HCT116 (cell line): ENCODE results near the gene RPS6KA2. TPM values are rescaled to one million over a fixed set of nuclear protein-coding genes. Genes with fewer than 3 reads are reported as not detected.

Source experiments
- ATAC-seq: fragments of 200-7000 bp; cut with Tn5 transposase; 2 replicates; pipeline ENCODE4 v1.9.1; 2020; ENCODE audit warnings: mild to moderate bottlenecking, moderate library complexity
- BruUV-seq: library from RNA; stranded (reverse); fragments of 400-500 nt; replicated peaks from 2 replicates; lab custom pipeline; 2021; lab: Mats Ljungman, UMichigan
- CTCF ChIA-PET: fragments of 300-600 bp; sonication (Branson Sonifier 250); formaldehyde crosslinking; loops from one replicate; lab custom pipeline; 2021; ENCODE audit warnings: antibody characterized with exemption; lab: Charles Lee
- POLR2A ChIA-PET: fragments of 300-600, 350-600 bp; sonication (Branson Sonifier 250); formaldehyde crosslinking; loops from one replicate; lab custom pipeline; 2021; ENCODE audit warnings: antibody characterized with exemption; lab: Charles Lee
- RAD21 ChIA-PET, 2 experiments: fragments of 300-600 bp; sonication (Branson Sonifier 250); formaldehyde crosslinking; loops; one replicate each; lab custom pipeline; 2023; ENCODE audit warnings: low total read pairs in 2 of 2; ENCODE audit not compliant: uncharacterized antibody in 2 of 2, unreplicated experiment in 2 of 2, low non-redundant PET in 1 of 2; lab: Charles Lee
- DNase-seq: peaks from one replicate; pipeline ENCODE4 v3.0.0-alpha.2; 2010; ENCODE audit warnings: low read depth, low spot score
- H2AFZ ChIP-seq: fragments of 200-600 bp; shearing (Covaris generic), sonication (generic); 2 replicates; pipeline ENCODE4 v1.6.1; 2017; ENCODE audit warnings: low read depth, mixed run types, mixed read lengths, antibody characterized with exemption, low read length; ENCODE audit not compliant: poor library complexity, severe bottlenecking
- H3K27ac ChIP-seq: 2 replicates; pipeline ENCODE4 v1.5.1; 2012; ENCODE audit warnings: low read depth, low read length
- H3K27me3 ChIP-seq: fragments of 200-600 bp; sonication (generic); 2 replicates; pipeline ENCODE4 v1.6.1; 2016; ENCODE audit warnings: mixed run types, low read length, mixed read lengths; ENCODE audit not compliant: insufficient read depth
- H3K36me3 ChIP-seq, 2 experiments: fragments of 200-500 bp in 1 of 2; fragments of 200-600 bp in 1 of 2; sonication (Bioruptor generic) in 1 of 2; sonication (generic) in 1 of 2; 2 replicates each; pipeline versions ENCODE4 v1.5.1 to v1.6.1; 2014 to 2016; ENCODE audit warnings: low read length in 2 of 2, inconsistent platforms in 1 of 2, mixed read lengths in 1 of 2, mixed run types in 1 of 2; ENCODE audit not compliant: insufficient read depth in 2 of 2, control insufficient read depth in 1 of 2
- H3K4me1 ChIP-seq, 2 experiments: fragments of 200-600 bp in 1 of 2; sonication (generic) in 1 of 2; 2 replicates each; pipeline versions ENCODE4 v1.5.1 to v1.6.1; 2012 to 2017; ENCODE audit warnings: low read length in 2 of 2, inconsistent platforms in 1 of 2, mild to moderate bottlenecking in 1 of 2, mixed read lengths in 1 of 2, mixed run types in 1 of 2, moderate library complexity in 1 of 2; ENCODE audit not compliant: insufficient read depth in 2 of 2, control insufficient read depth in 1 of 2
- H3K4me2 ChIP-seq: fragments of 200-600 bp; sonication (generic); 2 replicates; pipeline ENCODE4 v1.6.1; 2017; ENCODE audit warnings: mixed run types, low read length, mixed read lengths
- H3K4me3 ChIP-seq, 2 experiments: fragments of 200-600 bp in 1 of 2; sonication (generic) in 1 of 2; replicated peaks in 1 of 2; 2 replicates each; pipeline ENCODE4 v1.5.1; 2011 to 2016; ENCODE audit warnings: low read length in 2 of 2, control low read depth in 1 of 2, low read depth in 1 of 2, mild to moderate bottlenecking in 1 of 2, mixed read lengths in 1 of 2, mixed run types in 1 of 2
- H3K79me2 ChIP-seq: fragments of 200-600 bp; sonication (generic); 2 replicates; pipeline ENCODE4 v1.6.1; 2017; ENCODE audit warnings: mild to moderate bottlenecking, mixed run types, low read length, moderate library complexity, mixed read lengths; ENCODE audit not compliant: insufficient read depth
- H3K9ac ChIP-seq: fragments of 200-600 bp; sonication (generic); 2 replicates; pipeline ENCODE4 v1.6.1; 2016; ENCODE audit warnings: low read length, mixed read lengths
- H3K9me2 ChIP-seq: fragments of 200-600 bp; sonication (generic), shearing (Covaris generic); 2 replicates; pipeline ENCODE4 v1.6.1; 2017; ENCODE audit warnings: mixed run types, mild to moderate bottlenecking, moderate library complexity; ENCODE audit not compliant: insufficient read depth
- H3K9me3 ChIP-seq, 2 experiments: fragments of 200-500 bp in 1 of 2; fragments of 200-600 bp in 1 of 2; sonication (Bioruptor generic) in 1 of 2; sonication (generic) in 1 of 2; 2 replicates each; pipeline ENCODE4 v1.6.1; 2014 to 2017; ENCODE audit warnings: low read length in 2 of 2, mixed read lengths in 2 of 2, inconsistent platforms in 1 of 2, low read depth in 1 of 2, mild to moderate bottlenecking in 1 of 2, mixed run types in 1 of 2, moderate library complexity in 1 of 2; ENCODE audit not compliant: control insufficient read depth in 1 of 2, insufficient read depth in 1 of 2
- H4K20me1 ChIP-seq: fragments of 200-600 bp; sonication (generic), shearing (Covaris generic); 2 replicates; pipeline ENCODE4 v1.6.1; 2017; ENCODE audit warnings: mixed run types, mild to moderate bottlenecking, moderate library complexity; ENCODE audit not compliant: insufficient read depth
- CBX3 ChIP-seq: IDR thresholded peaks from 2 replicates; pipeline ENCODE4 v1.6.1; 2012; ENCODE audit warnings: low read depth
- ELF1 ChIP-seq: IDR thresholded peaks from 2 replicates; pipeline ENCODE4 v1.6.1; 2012; ENCODE audit warnings: low read depth, borderline replicate concordance
- JUND ChIP-seq: IDR thresholded peaks from 2 replicates; pipeline ENCODE4 v1.6.1; 2012
- POLR2A ChIP-seq: IDR thresholded peaks from 2 replicates; pipeline ENCODE4 v1.7.0; 2011; ENCODE audit warnings: borderline replicate concordance; ENCODE audit not compliant: insufficient read depth, insufficient read length; ENCODE audit errors: extremely low read depth
- POLR2AphosphoS5 ChIP-seq: IDR thresholded peaks from 2 replicates; pipeline ENCODE4 v1.6.1; 2011; ENCODE audit warnings: mild to moderate bottlenecking, low read depth, low read length, moderate library complexity
- RAD21 ChIP-seq: IDR thresholded peaks from 2 replicates; pipeline ENCODE4 v1.6.1; 2012; ENCODE audit warnings: low read depth, mild to moderate bottlenecking
- SP1 ChIP-seq: IDR thresholded peaks from 2 replicates; pipeline ENCODE4 v1.6.1; 2012; ENCODE audit warnings: low read depth
- TCF7L2 ChIP-seq: IDR thresholded peaks from 2 replicates; pipeline ENCODE4 v1.7.0; 2011; ENCODE audit warnings: borderline replicate concordance, inconsistent platforms; ENCODE audit not compliant: insufficient read depth, insufficient read length; ENCODE audit errors: extremely low read depth
- ZNF274 ChIP-seq: fragments of 200-500 bp; sonication (Bioruptor generic); IDR thresholded peaks from 2 replicates; pipeline ENCODE4 v1.6.1; 2014; ENCODE audit warnings: mild to moderate bottlenecking, low read depth, low read length, inconsistent platforms
- intact Hi-C: fragments of 100-400 bp; cut with micrococcal nuclease; formaldehyde crosslinking; loops from 2 replicates; pipeline ENCODE4 v1.10.0; 2022
- total RNA-seq: library from RNA; stranded (reverse); gene quantifications from one replicate; pipeline ENCODE4 v1.2.1, GENCODE V29; 2021; ENCODE audit not compliant: unreplicated experiment
- TF ChIP-seq, protein P1 (sequence below), 3 experiments: fragments of 200-600 bp in 1 of 3; sonication (generic) in 1 of 3; IDR thresholded peaks in 2 of 3; conservative IDR thresholded peaks in 1 of 3; 2 replicates each; pipeline ENCODE4 v1.5.1; 2012 to 2017; ENCODE audit warnings: low read depth in 2 of 3, low read length in 2 of 3, antibody characterized with exemption in 1 of 3, borderline replicate concordance in 1 of 3, control low read depth in 1 of 3, mild to moderate bottlenecking in 1 of 3, mixed read lengths in 1 of 3, mixed run types in 1 of 3, moderate library complexity in 1 of 3; ENCODE audit not compliant: insufficient read depth in 1 of 3
- TF ChIP-seq, protein P2 (sequence below): IDR thresholded peaks from 2 replicates; pipeline ENCODE4 v1.6.1; 2012
- TF ChIP-seq, protein P3 (sequence below): IDR thresholded peaks from 2 replicates; pipeline ENCODE4 v1.6.1; 2011; ENCODE audit warnings: mild to moderate bottlenecking, low read length, moderate library complexity; ENCODE audit not compliant: insufficient replicate concordance; ENCODE audit errors: extremely low read depth
- TF ChIP-seq, protein P4 (sequence below): IDR thresholded peaks from 2 replicates; pipeline ENCODE4 v1.6.1; 2012; ENCODE audit warnings: low read depth

The RPS6KA2 gene
- total RNA-seq, 1 experiment from 2014 or later, result 8.5 TPM

DNA sequence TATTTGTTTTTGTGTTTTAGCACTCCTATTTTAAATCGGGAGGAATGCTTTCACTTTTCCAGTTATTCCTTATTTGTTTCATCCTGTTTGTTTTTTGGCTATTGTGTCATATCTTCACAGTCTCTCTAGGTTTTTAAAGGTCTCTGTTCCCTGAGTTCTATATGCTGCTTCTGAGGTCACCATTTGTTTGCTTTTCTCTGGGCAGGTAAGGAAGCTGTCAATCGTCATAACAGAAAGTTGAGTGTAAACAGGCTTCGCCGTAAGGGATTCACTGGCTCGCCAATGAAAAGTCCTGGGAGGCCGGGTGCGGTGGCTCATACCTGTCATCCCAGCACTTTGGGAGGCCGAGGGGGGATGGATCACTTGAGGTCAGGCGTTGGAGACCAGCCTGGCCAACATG lies 48.7 kb upstream of the RPS6KA2 start:
- intact Hi-C loops, result no loop called here
- ATAC-seq, result no peak
- TF ChIP-seq JUND (no peak), SP1 (no peak), ELF1 (no peak), TCF7L2 (no peak), POLR2A (no peak), POLR2AphosphoS5 (no peak), CBX3 (no peak), ZNF274 (no peak), RAD21 (no peak)
- TF ChIP-seq, protein P1, sequence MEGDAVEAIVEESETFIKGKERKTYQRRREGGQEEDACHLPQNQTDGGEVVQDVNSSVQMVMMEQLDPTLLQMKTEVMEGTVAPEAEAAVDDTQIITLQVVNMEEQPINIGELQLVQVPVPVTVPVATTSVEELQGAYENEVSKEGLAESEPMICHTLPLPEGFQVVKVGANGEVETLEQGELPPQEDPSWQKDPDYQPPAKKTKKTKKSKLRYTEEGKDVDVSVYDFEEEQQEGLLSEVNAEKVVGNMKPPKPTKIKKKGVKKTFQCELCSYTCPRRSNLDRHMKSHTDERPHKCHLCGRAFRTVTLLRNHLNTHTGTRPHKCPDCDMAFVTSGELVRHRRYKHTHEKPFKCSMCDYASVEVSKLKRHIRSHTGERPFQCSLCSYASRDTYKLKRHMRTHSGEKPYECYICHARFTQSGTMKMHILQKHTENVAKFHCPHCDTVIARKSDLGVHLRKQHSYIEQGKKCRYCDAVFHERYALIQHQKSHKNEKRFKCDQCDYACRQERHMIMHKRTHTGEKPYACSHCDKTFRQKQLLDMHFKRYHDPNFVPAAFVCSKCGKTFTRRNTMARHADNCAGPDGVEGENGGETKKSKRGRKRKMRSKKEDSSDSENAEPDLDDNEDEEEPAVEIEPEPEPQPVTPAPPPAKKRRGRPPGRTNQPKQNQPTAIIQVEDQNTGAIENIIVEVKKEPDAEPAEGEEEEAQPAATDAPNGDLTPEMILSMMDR (IDR thresholded peaks at IDR 0.05 in 2 of 3, conservative IDR thresholded peaks at IDR 0.05 in 1 of 3; ENCODE audit: borderline replicate concordance in 1 of 3, insufficient read depth in 1 of 3, low read depth in 2 of 3, low read length in 2 of 3), result no peak
- TF ChIP-seq, protein P2, sequence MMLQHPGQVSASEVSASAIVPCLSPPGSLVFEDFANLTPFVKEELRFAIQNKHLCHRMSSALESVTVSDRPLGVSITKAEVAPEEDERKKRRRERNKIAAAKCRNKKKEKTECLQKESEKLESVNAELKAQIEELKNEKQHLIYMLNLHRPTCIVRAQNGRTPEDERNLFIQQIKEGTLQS, result no peak
- TF ChIP-seq, protein P3, sequence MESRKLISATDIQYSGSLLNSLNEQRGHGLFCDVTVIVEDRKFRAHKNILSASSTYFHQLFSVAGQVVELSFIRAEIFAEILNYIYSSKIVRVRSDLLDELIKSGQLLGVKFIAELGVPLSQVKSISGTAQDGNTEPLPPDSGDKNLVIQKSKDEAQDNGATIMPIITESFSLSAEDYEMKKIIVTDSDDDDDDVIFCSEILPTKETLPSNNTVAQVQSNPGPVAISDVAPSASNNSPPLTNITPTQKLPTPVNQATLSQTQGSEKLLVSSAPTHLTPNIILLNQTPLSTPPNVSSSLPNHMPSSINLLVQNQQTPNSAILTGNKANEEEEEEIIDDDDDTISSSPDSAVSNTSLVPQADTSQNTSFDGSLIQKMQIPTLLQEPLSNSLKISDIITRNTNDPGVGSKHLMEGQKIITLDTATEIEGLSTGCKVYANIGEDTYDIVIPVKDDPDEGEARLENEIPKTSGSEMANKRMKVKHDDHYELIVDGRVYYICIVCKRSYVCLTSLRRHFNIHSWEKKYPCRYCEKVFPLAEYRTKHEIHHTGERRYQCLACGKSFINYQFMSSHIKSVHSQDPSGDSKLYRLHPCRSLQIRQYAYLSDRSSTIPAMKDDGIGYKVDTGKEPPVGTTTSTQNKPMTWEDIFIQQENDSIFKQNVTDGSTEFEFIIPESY, result no peak
- TF ChIP-seq, protein P4, sequence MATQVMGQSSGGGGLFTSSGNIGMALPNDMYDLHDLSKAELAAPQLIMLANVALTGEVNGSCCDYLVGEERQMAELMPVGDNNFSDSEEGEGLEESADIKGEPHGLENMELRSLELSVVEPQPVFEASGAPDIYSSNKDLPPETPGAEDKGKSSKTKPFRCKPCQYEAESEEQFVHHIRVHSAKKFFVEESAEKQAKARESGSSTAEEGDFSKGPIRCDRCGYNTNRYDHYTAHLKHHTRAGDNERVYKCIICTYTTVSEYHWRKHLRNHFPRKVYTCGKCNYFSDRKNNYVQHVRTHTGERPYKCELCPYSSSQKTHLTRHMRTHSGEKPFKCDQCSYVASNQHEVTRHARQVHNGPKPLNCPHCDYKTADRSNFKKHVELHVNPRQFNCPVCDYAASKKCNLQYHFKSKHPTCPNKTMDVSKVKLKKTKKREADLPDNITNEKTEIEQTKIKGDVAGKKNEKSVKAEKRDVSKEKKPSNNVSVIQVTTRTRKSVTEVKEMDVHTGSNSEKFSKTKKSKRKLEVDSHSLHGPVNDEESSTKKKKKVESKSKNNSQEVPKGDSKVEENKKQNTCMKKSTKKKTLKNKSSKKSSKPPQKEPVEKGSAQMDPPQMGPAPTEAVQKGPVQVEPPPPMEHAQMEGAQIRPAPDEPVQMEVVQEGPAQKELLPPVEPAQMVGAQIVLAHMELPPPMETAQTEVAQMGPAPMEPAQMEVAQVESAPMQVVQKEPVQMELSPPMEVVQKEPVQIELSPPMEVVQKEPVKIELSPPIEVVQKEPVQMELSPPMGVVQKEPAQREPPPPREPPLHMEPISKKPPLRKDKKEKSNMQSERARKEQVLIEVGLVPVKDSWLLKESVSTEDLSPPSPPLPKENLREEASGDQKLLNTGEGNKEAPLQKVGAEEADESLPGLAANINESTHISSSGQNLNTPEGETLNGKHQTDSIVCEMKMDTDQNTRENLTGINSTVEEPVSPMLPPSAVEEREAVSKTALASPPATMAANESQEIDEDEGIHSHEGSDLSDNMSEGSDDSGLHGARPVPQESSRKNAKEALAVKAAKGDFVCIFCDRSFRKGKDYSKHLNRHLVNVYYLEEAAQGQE, result no peak
- no peak for DNase-seq
- Histone ChIP-seq H3K9ac (no peak overlapping the region), H3K4me1 (peaks cover 19 to 33% of the 10 kb centered on the region in 2 experiments), H3K36me3 (no peaks in the 10 kb centered on the region), H4K20me1 (no peaks in the 10 kb centered on the region), H3K79me2 (no peaks in the 10 kb centered on the region), H3K9me2 (no peaks in the 10 kb centered on the region), H2AFZ (no peak overlapping the region), H3K27me3 (no peaks in the 10 kb centered on the region), H3K4me3 (no peak overlapping the region), H3K4me2 (no peak overlapping the region), H3K27ac (no peak overlapping the region), H3K9me3 (no peaks in the 10 kb centered on the region)
- BruUV-seq, result no TSS peak
- ChIA-PET POLR2A (no interaction called here), RAD21 (no interaction called here), CTCF (no interaction called here)
